Endothelial cell of umbilical vein (primary cell): ENCODE measurements around the gene RAB4B. TPM values are rescaled to one million over a fixed set of nuclear protein-coding genes. Genes with fewer than 3 reads are reported as not detected.
"Not testable (repeated sequence)": the region's sequence is repeated elsewhere in the genome, so short reads cannot be mapped to it uniquely, and the experiment has no call there.

Experiments
- BruUV-seq: library from RNA; stranded (reverse); fragments of 400-500 nt; replicated peaks from 2 replicates; lab custom pipeline; 2021; lab: Mats Ljungman, UMichigan
- CTCF ChIA-PET: fragments of 300-600, 350-600 bp; sonication (Branson Sonifier 250); formaldehyde crosslinking; loops from one replicate; lab custom pipeline; 2021; ENCODE audit warnings: antibody characterized with exemption, inconsistent platforms; lab: Charles Lee
- POLR2A ChIA-PET: fragments of 300-600, 350-600 bp; sonication (Branson Sonifier 250); formaldehyde crosslinking; loops from one replicate; lab custom pipeline; 2021; ENCODE audit warnings: antibody characterized with exemption, inconsistent platforms; lab: Charles Lee
- DNase-seq: peaks from one replicate; pipeline ENCODE4 v3.0.0-alpha.2; 2011; ENCODE audit warnings: low read depth, low spot score
- FAIRE-seq: peaks from 2 replicates; lab custom pipeline; 2011; peaks lifted over from hg19 to GRCh38; lab: Jason Lieb, UNC
- H2AFZ ChIP-seq: 2 replicates; pipeline ENCODE4 v1.6.0; 2012; ENCODE audit warnings: low read depth, low read length, control low read depth, inconsistent platforms
- H3K27ac ChIP-seq: 2 replicates; pipeline ENCODE4 v1.5.1; 2011; ENCODE audit warnings: low read depth, mild to moderate bottlenecking, control low read depth, low read length, moderate library complexity; ENCODE audit not compliant: insufficient read depth
- H3K27me3 ChIP-seq, 2 experiments: 2 replicates each; pipeline versions ENCODE4 v1.6.0 to v1.6.1; 2011; ENCODE audit warnings: low read length in 2 of 2, mixed read lengths in 1 of 2; ENCODE audit not compliant: control insufficient read depth in 2 of 2, insufficient read depth in 2 of 2
- H3K36me3 ChIP-seq, 2 experiments: 2 replicates in 1 of 2; 3 replicates in 1 of 2; pipeline ENCODE4 v1.5.1; 2011; ENCODE audit warnings: low read length in 2 of 2, mild to moderate bottlenecking in 1 of 2, moderate library complexity in 1 of 2; ENCODE audit not compliant: control insufficient read depth in 2 of 2, insufficient read depth in 2 of 2; ENCODE audit errors: extremely low read depth in 1 of 2
- H3K4me1 ChIP-seq: 3 replicates; pipeline ENCODE4 v1.5.1; 2011; ENCODE audit warnings: mild to moderate bottlenecking, low read length; ENCODE audit not compliant: control insufficient read depth, insufficient read depth; ENCODE audit errors: extremely low read depth
- H3K4me2 ChIP-seq: 2 replicates; pipeline ENCODE4 v1.6.1; 2011; ENCODE audit warnings: low read length, control low read depth, mixed read lengths; ENCODE audit not compliant: insufficient read depth
- H3K4me3 ChIP-seq, 3 experiments: fragments of 200-600 bp in 1 of 3; sonication (generic), shearing (Covaris generic) in 1 of 3; replicated peaks in 1 of 3; 2 replicates each; pipeline ENCODE4 v1.5.1; 2011 to 2016; ENCODE audit warnings: control low read depth in 3 of 3, low read length in 3 of 3, mild to moderate bottlenecking in 2 of 3, inconsistent platforms in 1 of 3, low read depth in 1 of 3, moderate library complexity in 1 of 3; ENCODE audit not compliant: insufficient read depth in 1 of 3
- H3K79me2 ChIP-seq: 2 replicates; pipeline ENCODE4 v1.6.0; 2012; ENCODE audit warnings: low read length, inconsistent platforms; ENCODE audit not compliant: control insufficient read depth, insufficient read depth
- H3K9ac ChIP-seq: replicated peaks from 2 replicates; pipeline ENCODE3; 2011; ENCODE audit warnings: low read length, control low read depth; ENCODE audit not compliant: insufficient read depth; ENCODE audit errors: extremely low read depth
- H3K9me1 ChIP-seq: replicated peaks from 3 replicates; pipeline ENCODE4 v1.6.0; 2011; ENCODE audit warnings: mild to moderate bottlenecking, low read length; ENCODE audit not compliant: control insufficient read depth, insufficient read depth; ENCODE audit errors: extremely low read depth
- H3K9me3 ChIP-seq: replicated peaks from 2 replicates; pipeline ENCODE4 v1.5.1; 2012; ENCODE audit warnings: low read length, inconsistent platforms; ENCODE audit not compliant: control insufficient read depth, insufficient read depth
- H4K20me1 ChIP-seq: replicated peaks from 2 replicates; pipeline ENCODE3; 2011; ENCODE audit warnings: mild to moderate bottlenecking, low read length; ENCODE audit not compliant: control insufficient read depth, insufficient read depth; ENCODE audit errors: extremely low read depth
- CTCF ChIP-seq, 2 donors: IDR thresholded peaks; 1 replicate in 1 of 2; 2 replicates in 1 of 2; pipeline ENCODE4 v1.5.1; 2011; ENCODE audit warnings: low read length in 2 of 2, mild to moderate bottlenecking in 2 of 2, moderate library complexity in 2 of 2, control low read depth in 1 of 2, inconsistent platforms in 1 of 2, low read depth in 1 of 2; ENCODE audit not compliant: insufficient read depth in 1 of 2; ENCODE audit errors: extremely low read depth in 1 of 2
- EZH2 ChIP-seq: IDR thresholded peaks from 2 replicates; pipeline ENCODE4 v1.6.1; 2012; ENCODE audit warnings: borderline replicate concordance, low read depth, mild to moderate bottlenecking, moderate library complexity, low read length, inconsistent platforms; ENCODE audit not compliant: severe bottlenecking
- GATA2 ChIP-seq: IDR thresholded peaks from 2 replicates; pipeline ENCODE4 v1.7.0; 2011; ENCODE audit warnings: low read depth, mild to moderate bottlenecking, moderate library complexity, mixed read lengths, low read length; ENCODE audit not compliant: insufficient read length, insufficient read depth
- MAX ChIP-seq: IDR thresholded peaks from 2 replicates; pipeline ENCODE4 v1.6.1; 2011; ENCODE audit not compliant: insufficient read depth, insufficient read length
- MYC ChIP-seq: IDR thresholded peaks from one replicate; pipeline ENCODE4 v1.6.1; 2011; ENCODE audit warnings: mild to moderate bottlenecking, low read depth, low read length
- POLR2A ChIP-seq: IDR thresholded peaks from 2 replicates; pipeline ENCODE4 v1.6.1; 2012; ENCODE audit warnings: low read depth, mild to moderate bottlenecking, control low read depth, low read length
- POLR2AphosphoS5 ChIP-seq: IDR thresholded peaks from 2 replicates; pipeline ENCODE4 v1.6.1; 2012; ENCODE audit warnings: low read depth, mild to moderate bottlenecking, control low read depth, low read length, moderate library complexity; ENCODE audit not compliant: insufficient read depth
- dilution Hi-C: fragments of 300-500 bp; cut with MboI; formaldehyde crosslinking; loops from one replicate; pipeline ENCODE4 v1.15.0; 2019; ENCODE audit warnings: low sequenced_read_pairs; ENCODE audit not compliant: extremely low pct_ligation_motif_present
- intact Hi-C: fragments of 100-400 bp; cut with micrococcal nuclease; formaldehyde crosslinking; loops from one replicate; pipeline ENCODE4 v1.10.0; 2022
- polyA plus RNA-seq, 4 experiments: library from polyadenylated mRNA; depleted of rRNA in 3 of 4; stranded (reverse) in 3 of 4; unstranded in 1 of 4; fragments of >200 nt; gene quantifications; 2 replicates each; pipeline versions ENCODE4 v1.2.1 to v1.2.3, GENCODE V29; 2011 to 2012; ENCODE audit warnings: missing spikeins in 1 of 4
- total RNA-seq: library from RNA; stranded (reverse); gene quantifications from 2 replicates; pipeline ENCODE4 v1.2.3, GENCODE V29; 2021

Gene RAB4B
- total and polyA plus RNA-seq, 2 donors (not counting 3 experiments of a cell fraction or from before 2014, with no cell fraction given) = 33.6 to 61.0 TPM

- H3K79me2 ChIP-seq, H3K27ac ChIP-seq, H3K9me3 ChIP-seq, H3K4me3 ChIP-seq, H3K4me1 ChIP-seq, H3K4me2 ChIP-seq, CTCF ChIA-PET, H3K9ac ChIP-seq, intact Hi-C loops, dilution Hi-C loops, BruUV-seq, DNase-seq, H3K9me1 ChIP-seq, POLR2A ChIA-PET, H3K36me3 ChIP-seq, H4K20me1 ChIP-seq, H2AFZ ChIP-seq, H3K27me3 ChIP-seq: not testable (repeated sequence)
- FAIRE-seq = peak; percentile 12
Measured at GRCh38 chr19:40833728-40834533, 55.9 kb downstream of the RAB4B start.

- no peaks in the 10 kb centered on the region for H3K36me3 ChIP-seq
- H3K4me1 ChIP-seq = no peaks in the 10 kb centered on the region
- intact Hi-C loops (no loop called here), dilution Hi-C loops (no loop called here)
- no peak overlapping the region for H2AFZ ChIP-seq
- no TSS peak for BruUV-seq
- no peak overlapping the region for H3K9ac ChIP-seq
- H4K20me1 ChIP-seq = no peaks in the 10 kb centered on the region
- no peak overlapping the region for H3K4me3 ChIP-seq
- no peaks in the 10 kb centered on the region for H3K9me1 ChIP-seq
- no peak for DNase-seq
- no peak overlapping the region for H3K4me2 ChIP-seq
- CTCF ChIA-PET = no interaction called here
- POLR2A ChIA-PET = no interaction called here
- TF ChIP-seq MAX (no peak), CTCF (IDR thresholded peaks at IDR 0.05; ENCODE audit: extremely low read depth in 1 of 2, insufficient read depth in 1 of 2, low read depth in 1 of 2, low read length in 2 of 2) (no peak), POLR2AphosphoS5 (no peak), EZH2 (no peak), MYC (no peak), GATA2 (no peak), POLR2A (no peak)
- FAIRE-seq = no peak
- H3K9me3 ChIP-seq = no peaks in the 10 kb centered on the region
- H3K27me3 ChIP-seq = peaks cover 0 to 1% of the 10 kb centered on the region in 2 experiments
- H3K79me2 ChIP-seq = no peaks in the 10 kb centered on the region
- no peak overlapping the region for H3K27ac ChIP-seq
Measured at GRCh38 chr19:40836754-40837429, 58.8 kb downstream of the RAB4B start.

- dilution Hi-C loops, H3K79me2 ChIP-seq: not testable (repeated sequence)
Measured at GRCh38 chr19:40838477-40838876, 60.4 kb downstream of the RAB4B start.

More at GRCh38 chr19:40838477-40838876, 60.4 kb downstream of the RAB4B start:
- intact Hi-C loops, H3K4me3 ChIP-seq, FAIRE-seq, H3K36me3 ChIP-seq, H2AFZ ChIP-seq, H3K9ac ChIP-seq, CTCF ChIA-PET, H3K9me1 ChIP-seq, H3K9me3 ChIP-seq, BruUV-seq, H3K27ac ChIP-seq, DNase-seq, POLR2A ChIA-PET, H3K27me3 ChIP-seq, H3K4me2 ChIP-seq, H4K20me1 ChIP-seq, H3K4me1 ChIP-seq: not testable (repeated sequence)
